GM21423 (cell line): ENCODE results near the gene TNP1.

ENCODE experiments used
- ATAC-seq: cut with Tn5 transposase; IDR thresholded peaks from one replicate; pipeline ENCODE4 v1.9.1; 2021; ENCODE audit warnings: mild to moderate bottlenecking, moderate library complexity; ENCODE audit not compliant: unreplicated experiment

TNP1 gene

GRCh38 chr2:216875862-216876261, 16.0 kb upstream of the TNP1 start:
- ATAC-seq: no peak

GRCh38 chr2:216873573-216873972, 13.7 kb upstream of the TNP1 start:
- ATAC-seq: no peak

- no peak for ATAC-seq
Measured at GRCh38 chr2:216872624-216873023, 12.8 kb upstream of the TNP1 start.

GRCh38 chr2:216872040-216872439, 12.2 kb upstream of the TNP1 start:
- ATAC-seq: no peak

GRCh38 chr2:216871333-216871934, 11.6 kb upstream of the TNP1 start:
- ATAC-seq: no peak

- ATAC-seq: no peak
Measured at GRCh38 chr2:216870508-216871332, 10.9 kb upstream of the TNP1 start.

GRCh38 chr2:216866515-216867095, 6.7 kb upstream of the TNP1 start:
- ATAC-seq: no peak

GRCh38 chr2:216865658-216866057, 5.8 kb upstream of the TNP1 start:
- no peak for ATAC-seq

GRCh38 chr2:216863946-216864345, 4.1 kb upstream of the TNP1 start:
- no peak for ATAC-seq

- no peak for ATAC-seq
Measured at GRCh38 chr2:216862628-216863398, 2.9 kb upstream of the TNP1 start.

GRCh38 chr2:216860426-216861137, 718 bp upstream of the TNP1 start:
- ATAC-seq: no peak

GRCh38 chr2:216858312-216858711, 1.6 kb downstream of the TNP1 start:
- ATAC-seq: no peak

GRCh38 chr2:216857131-216857550, 2.7 kb downstream of the TNP1 start:
- no peak for ATAC-seq

GRCh38 chr2:216856406-216857065, 3.3 kb downstream of the TNP1 start:
- ATAC-seq: no peak

- no peak for ATAC-seq
Measured at GRCh38 chr2:216855605-216856004, 4.3 kb downstream of the TNP1 start.

GRCh38 chr2:216855079-216855478, 4.8 kb downstream of the TNP1 start:
- ATAC-seq: no peak

GRCh38 chr2:216851486-216852090, 8.3 kb downstream of the TNP1 start:
- no peak for ATAC-seq

- ATAC-seq: no peak
Measured at GRCh38 chr2:216850665-216851322, 9.1 kb downstream of the TNP1 start.

GRCh38 chr2:216849987-216850386, 9.9 kb downstream of the TNP1 start:
- no peak for ATAC-seq
